ENCODE measurements around the gene ZBTB16. TPM values are rescaled to one million over a fixed set of nuclear protein-coding genes. Genes with fewer than 3 reads are reported as not detected.
A peak's percentile ranks its signal among the peaks of the same experiment; 100 is the strongest.

Gene ZBTB16
- total and polyA plus RNA-seq, 11 donors, result 15.3 to 130 (median 62.8) TPM

DNA sequence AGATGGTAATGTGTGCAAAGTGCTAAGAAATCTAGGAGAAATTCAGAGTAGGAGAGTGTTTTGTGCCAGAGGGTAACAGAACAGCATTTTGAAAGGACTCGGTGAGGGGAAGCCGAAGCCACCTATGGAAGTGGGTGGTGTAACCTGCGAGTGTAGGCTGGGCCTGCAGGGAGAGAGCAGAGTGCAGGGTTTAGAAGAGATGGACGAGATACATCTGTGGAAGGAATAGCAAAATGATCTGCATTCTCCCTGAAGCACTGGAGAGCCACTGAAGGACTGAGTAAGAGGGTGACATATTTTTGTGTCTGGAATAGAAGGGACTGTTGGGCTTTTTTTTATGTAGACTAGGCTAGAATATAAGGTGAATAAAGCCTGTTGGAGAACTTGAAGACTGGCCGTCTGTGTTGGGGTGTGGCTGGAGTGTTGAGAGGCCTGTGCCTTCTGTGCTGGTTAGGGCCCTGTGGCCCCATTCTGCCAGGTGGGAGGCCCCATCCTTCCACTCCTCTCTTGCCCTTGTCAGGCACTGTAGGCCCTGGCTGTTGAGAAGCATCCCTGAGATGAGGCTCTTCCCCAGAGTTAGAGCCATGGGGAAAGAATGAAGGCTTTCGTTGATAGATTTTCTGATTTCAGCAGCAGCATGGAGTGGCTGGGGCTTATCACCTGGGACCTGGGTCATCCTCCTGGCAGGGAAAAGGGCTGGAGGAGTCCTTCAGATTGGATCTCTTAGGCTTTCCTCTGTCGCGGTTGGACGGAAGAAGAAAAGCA, 102.2 kb downstream of the ZBTB16 start:
- ATAC-seq (no peak), DNase-seq (no peak)
- H3K4me1 ChIP-seq, result peaks cover 51 to 96% (median 90%) of the 10 kb centered on the region in 12 donors
- no peaks in the 10 kb centered on the region for H3K27me3 ChIP-seq
- H3K27ac ChIP-seq, result peak overlapping the region; percentile 87 to 100 (median 98)
- peak overlapping the region in 3 of 12 donors; percentile 6 to 41 (median 33) for H3K4me3 ChIP-seq
- 66 to 71% (median 67%) methylated on average over 9 of the region's 9 CpGs for WGBS, 4 donors
- peaks cover 0 to 9% (median 5%) of the 10 kb centered on the region in 9 donors for H3K36me3 ChIP-seq
- no peaks in the 10 kb centered on the region for H3K9me3 ChIP-seq
- intact Hi-C loops (cut with DNase I), result loop anchor here in 8 of 10 donors (2.0 to 5.0 kb wide), 8 partner anchors 17 to 101 kb away; no protein-coding TSS in a partner anchor
- TF ChIP-seq, protein P1, sequence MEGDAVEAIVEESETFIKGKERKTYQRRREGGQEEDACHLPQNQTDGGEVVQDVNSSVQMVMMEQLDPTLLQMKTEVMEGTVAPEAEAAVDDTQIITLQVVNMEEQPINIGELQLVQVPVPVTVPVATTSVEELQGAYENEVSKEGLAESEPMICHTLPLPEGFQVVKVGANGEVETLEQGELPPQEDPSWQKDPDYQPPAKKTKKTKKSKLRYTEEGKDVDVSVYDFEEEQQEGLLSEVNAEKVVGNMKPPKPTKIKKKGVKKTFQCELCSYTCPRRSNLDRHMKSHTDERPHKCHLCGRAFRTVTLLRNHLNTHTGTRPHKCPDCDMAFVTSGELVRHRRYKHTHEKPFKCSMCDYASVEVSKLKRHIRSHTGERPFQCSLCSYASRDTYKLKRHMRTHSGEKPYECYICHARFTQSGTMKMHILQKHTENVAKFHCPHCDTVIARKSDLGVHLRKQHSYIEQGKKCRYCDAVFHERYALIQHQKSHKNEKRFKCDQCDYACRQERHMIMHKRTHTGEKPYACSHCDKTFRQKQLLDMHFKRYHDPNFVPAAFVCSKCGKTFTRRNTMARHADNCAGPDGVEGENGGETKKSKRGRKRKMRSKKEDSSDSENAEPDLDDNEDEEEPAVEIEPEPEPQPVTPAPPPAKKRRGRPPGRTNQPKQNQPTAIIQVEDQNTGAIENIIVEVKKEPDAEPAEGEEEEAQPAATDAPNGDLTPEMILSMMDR (IDR thresholded peaks at IDR 0.05), result no peak
- no peak for TF ChIP-seq POLR2A (IDR thresholded peaks at IDR 0.05)

DNA sequence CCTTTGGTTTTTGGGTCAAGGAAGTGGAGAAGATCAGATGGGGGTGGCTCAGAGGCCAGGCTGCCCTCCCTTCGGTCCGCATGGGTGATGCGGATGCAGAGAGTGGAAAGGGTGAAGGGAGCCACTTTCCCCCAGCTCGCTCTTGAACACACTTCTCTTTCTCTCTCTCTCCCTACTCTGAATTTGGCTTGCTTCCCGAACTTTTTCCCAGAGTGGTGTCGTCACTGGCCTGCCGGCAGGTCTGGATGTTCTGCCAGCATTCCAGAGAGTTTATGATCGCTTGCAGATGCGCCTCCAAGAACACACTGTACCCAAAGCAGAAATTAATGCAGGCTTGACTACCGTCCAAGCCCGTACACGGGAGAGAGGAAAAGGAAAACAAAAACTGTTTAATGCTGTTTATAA, 103.2 kb downstream of the ZBTB16 start:
- Histone ChIP-seq H3K36me3 (peaks cover 0 to 3% (median 0%) of the 10 kb centered on the region in 9 donors), H3K4me3 (peak overlapping the region in 8 of 12 donors; percentile 17 to 41 (median 34)), H3K4me1 (peaks cover 52 to 98% (median 91%) of the 10 kb centered on the region in 12 donors), H3K27ac (peak overlapping the region; percentile 87 to 100 (median 98)), H3K9me3 (no peaks in the 10 kb centered on the region), H3K27me3 (no peaks in the 10 kb centered on the region)
- ATAC-seq, result peak; percentile 65 to 85 (median 75)
- TF ChIP-seq, protein P1 (IDR thresholded peaks at IDR 0.05), result no peak
- TF ChIP-seq POLR2A (IDR thresholded peaks at IDR 0.05), result peak; percentile 10 to 83
- DNase-seq, result peak; percentile 86 to 95 (median 92)
- 2 to 11% (median 4%) methylated on average over 12 of the region's 12 CpGs for WGBS, 4 donors
- intact Hi-C loops (cut with DNase I), result loop anchor here in 8 of 10 donors (1.0 to 5.0 kb wide), 8 partner anchors 16 to 100 kb away; no protein-coding TSS in a partner anchor

DNA sequence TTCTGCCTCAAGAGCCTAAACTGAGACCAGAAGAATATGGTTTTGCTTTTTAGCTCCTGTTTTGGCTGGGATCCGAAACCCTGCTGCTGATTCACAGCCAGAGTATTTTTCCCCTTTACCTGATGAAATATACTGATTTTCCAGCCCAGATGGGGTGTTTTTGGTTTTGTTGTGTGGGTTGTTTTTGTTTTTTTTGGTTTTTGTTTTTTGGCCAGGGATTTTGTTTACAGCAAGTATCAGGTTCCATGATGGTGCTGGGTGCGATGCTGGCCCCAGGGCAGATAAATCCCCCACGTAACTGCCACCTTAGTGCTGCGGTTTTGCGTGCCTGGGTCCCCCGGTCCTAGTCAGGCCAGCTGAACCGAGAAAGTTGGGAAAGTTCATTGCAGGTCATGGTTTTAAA, 103.7 kb downstream of the ZBTB16 start:
- Histone ChIP-seq H3K4me3 (peak overlapping the region in 8 of 12 donors; percentile 17 to 40 (median 29)), H3K27me3 (no peaks in the 10 kb centered on the region), H3K27ac (peak overlapping the region; percentile 87 to 100 (median 98)), H3K4me1 (peaks cover 55 to 98% (median 91%) of the 10 kb centered on the region in 12 donors), H3K9me3 (no peaks in the 10 kb centered on the region), H3K36me3 (peaks cover 0 to 3% (median 0%) of the 10 kb centered on the region in 9 donors)
- WGBS, 4 donors, result 0 to 20% (median 7%) methylated on average over 7 of the region's 7 CpGs
- intact Hi-C loops (cut with DNase I), result loop anchor here in 8 of 10 donors (1.0 to 5.0 kb wide), 8 partner anchors 16 to 101 kb away; no protein-coding TSS in a partner anchor
- no peak for DNase-seq
- TF ChIP-seq POLR2A (IDR thresholded peaks at IDR 0.05), result no peak
- TF ChIP-seq, protein P1 (IDR thresholded peaks at IDR 0.05), result no peak
- peak in 1 of 4 donors; percentile 0 for ATAC-seq

DNA sequence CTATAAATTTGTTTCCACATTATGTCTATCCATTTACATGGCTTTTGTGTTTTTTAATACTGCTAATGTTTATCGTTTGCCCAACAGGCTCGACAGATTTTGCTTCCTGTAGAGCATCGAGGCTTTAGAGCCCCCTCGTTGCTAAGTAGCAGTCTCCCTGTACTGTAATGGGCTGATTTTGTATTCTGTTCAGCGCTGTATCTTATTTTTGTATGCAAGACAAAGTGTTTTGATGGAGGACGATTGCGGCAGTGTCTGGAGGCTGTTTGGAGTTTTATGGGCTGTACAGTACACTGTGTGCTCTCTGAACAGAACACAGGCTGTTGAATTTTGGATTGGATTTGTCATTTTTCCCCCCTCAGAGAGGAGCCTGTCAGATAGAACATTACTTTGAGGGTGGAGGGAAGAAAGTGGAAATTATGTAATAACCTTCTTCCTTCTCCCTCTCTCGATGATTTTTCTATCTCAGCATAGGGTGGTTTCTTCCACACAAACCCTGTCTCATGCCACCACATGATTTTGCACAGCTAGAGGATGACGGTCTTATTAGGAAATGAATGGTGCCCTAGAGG, 104.4 kb downstream of the ZBTB16 start:
- WGBS, 4 donors, result 16 to 31% (median 17%) methylated on average over 9 of the region's 9 CpGs
- Histone ChIP-seq H3K36me3 (peaks cover 0 to under 1% (median 0%) of the 10 kb centered on the region in 9 donors), H3K27me3 (no peaks in the 10 kb centered on the region), H3K9me3 (no peaks in the 10 kb centered on the region), H3K4me1 (peaks cover 56 to 98% (median 91%) of the 10 kb centered on the region in 12 donors), H3K27ac (peak overlapping the region; percentile 87 to 100 (median 98)), H3K4me3 (peak overlapping the region in 4 of 12 donors; percentile 21 to 40 (median 30))
- intact Hi-C loops (cut with DNase I), result loop anchor here in 8 of 10 donors (1.0 to 5.0 kb wide), 8 partner anchors 15 to 102 kb away; no protein-coding TSS in a partner anchor
- TF ChIP-seq, protein P1 (IDR thresholded peaks at IDR 0.05), result no peak
- TF ChIP-seq POLR2A (IDR thresholded peaks at IDR 0.05), result no peak
- peak; percentile 8 to 47 (median 20) for ATAC-seq
- no peak for DNase-seq

Data from heart left ventricle (tissue), 16 donors.